NB4 (cell line): ENCODE measurements around the gene XPO4.
"Not testable (repeated sequence)": the region's sequence is repeated elsewhere in the genome, so short reads cannot be mapped to it uniquely, and the experiment has no call there.

Experiments
- DNase-seq: peaks from one replicate; pipeline ENCODE4 v3.0.0; 2010; ENCODE audit warnings: low read depth
- H3K4me3 ChIP-seq: one replicate; pipeline ENCODE4 v1.5.1; 2011; ENCODE audit warnings: mild to moderate bottlenecking, low read depth, low read length, moderate library complexity
- CTCF ChIP-seq: IDR thresholded peaks from one replicate; pipeline ENCODE4 v1.5.1; 2012; ENCODE audit warnings: low read depth, low read length
- MAX ChIP-seq: IDR thresholded peaks from 2 replicates; pipeline ENCODE4 v1.6.1; 2011; ENCODE audit warnings: low read depth, low read length
- MYC ChIP-seq: IDR thresholded peaks from 2 replicates; pipeline ENCODE4 v1.6.1; 2011; ENCODE audit warnings: low read depth, low read length
- POLR2A ChIP-seq: IDR thresholded peaks from 2 replicates; pipeline ENCODE4 v1.6.1; 2011; ENCODE audit warnings: mild to moderate bottlenecking; ENCODE audit not compliant: insufficient read length; ENCODE audit errors: extremely low read depth

The XPO4 gene

GRCh38 chr13:20902438-20903163 is at the start of gene XPO4:
TSS of gene XPO4 (minus strand) at chr13:20902746. CDS start at chr13:20902738, 8 bp downstream.
- peak; percentile 93 for DNase-seq
- peak within 1 kb of the TSS; percentile 90 for H3K4me3 ChIP-seq
- TF ChIP-seq MAX = peak; percentile 63; the same call in 1 of the 2 replicates
- peak; percentile 91 for TF ChIP-seq MYC
- TF ChIP-seq CTCF = no peak
- TF ChIP-seq POLR2A = peak; percentile 86

- H3K4me3 ChIP-seq, DNase-seq: not testable (repeated sequence)
Observed at GRCh38 chr13:20948001-20948400, 45.5 kb upstream of the XPO4 start.

- H3K4me3 ChIP-seq = no peak overlapping the region
Observed at GRCh38 chr13:20945952-20946383, 43.4 kb upstream of the XPO4 start.

GRCh38 chr13:20942938-20943559 is 40.5 kb upstream of the XPO4 start:
- no peak for DNase-seq
- TF ChIP-seq CTCF (no peak), POLR2A (no peak), MYC (no peak), MAX (no peak)
- H3K4me3 ChIP-seq = peak overlapping the region; percentile 36

More at GRCh38 chr13:20945952-20946383, 43.4 kb upstream of the XPO4 start:
- DNase-seq = peak; percentile 92
- TF ChIP-seq MYC (no peak), POLR2A (no peak), MAX (no peak), CTCF (no peak)

GRCh38 chr13:20940511-20940910 is 38.0 kb upstream of the XPO4 start:
- H3K4me3 ChIP-seq, DNase-seq: not testable (repeated sequence)

- no peak for TF ChIP-seq MYC
- no peak for TF ChIP-seq MAX
- TF ChIP-seq CTCF = no peak
- no peak for TF ChIP-seq POLR2A
- no peak for DNase-seq
- H3K4me3 ChIP-seq = no peak overlapping the region
Observed at GRCh38 chr13:20940083-20940482, 37.5 kb upstream of the XPO4 start.
